ENCODE measurements around the gene LPP.

Gene LPP

DNA sequence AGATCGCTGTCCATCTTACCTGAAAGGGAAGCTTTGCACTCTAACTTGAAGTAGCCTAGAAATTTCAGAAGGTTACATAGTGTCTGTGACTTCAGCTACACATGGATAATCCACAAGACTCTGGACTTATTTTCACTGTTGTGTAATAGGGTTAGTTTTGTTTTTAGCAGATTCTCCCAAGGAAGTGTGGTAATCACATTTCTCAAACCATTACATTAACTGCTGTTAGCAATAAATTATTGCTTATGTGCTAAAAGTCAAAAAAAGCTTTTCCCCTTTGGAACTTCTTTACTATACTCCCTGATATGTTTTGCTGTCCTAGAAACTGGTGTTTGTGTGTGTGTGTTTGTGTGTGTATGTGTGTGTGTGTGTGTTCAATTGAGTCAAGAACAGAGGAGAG lies 666.0 kb downstream of the LPP start:
- DNase-seq (ENCODE audit: low read depth) = no peak
- in situ Hi-C loops (cut with HindIII; ENCODE audit: low sequenced_read_pairs) = loop anchor here (5.0 kb wide), 1 partner anchor 47 kb away; no protein-coding TSS in a partner anchor
- TF ChIP-seq, protein P1, sequence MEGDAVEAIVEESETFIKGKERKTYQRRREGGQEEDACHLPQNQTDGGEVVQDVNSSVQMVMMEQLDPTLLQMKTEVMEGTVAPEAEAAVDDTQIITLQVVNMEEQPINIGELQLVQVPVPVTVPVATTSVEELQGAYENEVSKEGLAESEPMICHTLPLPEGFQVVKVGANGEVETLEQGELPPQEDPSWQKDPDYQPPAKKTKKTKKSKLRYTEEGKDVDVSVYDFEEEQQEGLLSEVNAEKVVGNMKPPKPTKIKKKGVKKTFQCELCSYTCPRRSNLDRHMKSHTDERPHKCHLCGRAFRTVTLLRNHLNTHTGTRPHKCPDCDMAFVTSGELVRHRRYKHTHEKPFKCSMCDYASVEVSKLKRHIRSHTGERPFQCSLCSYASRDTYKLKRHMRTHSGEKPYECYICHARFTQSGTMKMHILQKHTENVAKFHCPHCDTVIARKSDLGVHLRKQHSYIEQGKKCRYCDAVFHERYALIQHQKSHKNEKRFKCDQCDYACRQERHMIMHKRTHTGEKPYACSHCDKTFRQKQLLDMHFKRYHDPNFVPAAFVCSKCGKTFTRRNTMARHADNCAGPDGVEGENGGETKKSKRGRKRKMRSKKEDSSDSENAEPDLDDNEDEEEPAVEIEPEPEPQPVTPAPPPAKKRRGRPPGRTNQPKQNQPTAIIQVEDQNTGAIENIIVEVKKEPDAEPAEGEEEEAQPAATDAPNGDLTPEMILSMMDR (IDR thresholded peaks at IDR 0.05; ENCODE audit: low read depth, low read length, missing control alignments) = no peak
- H3K4me3 ChIP-seq (ENCODE audit: low read depth, low read length) = no peak overlapping the region

DNA sequence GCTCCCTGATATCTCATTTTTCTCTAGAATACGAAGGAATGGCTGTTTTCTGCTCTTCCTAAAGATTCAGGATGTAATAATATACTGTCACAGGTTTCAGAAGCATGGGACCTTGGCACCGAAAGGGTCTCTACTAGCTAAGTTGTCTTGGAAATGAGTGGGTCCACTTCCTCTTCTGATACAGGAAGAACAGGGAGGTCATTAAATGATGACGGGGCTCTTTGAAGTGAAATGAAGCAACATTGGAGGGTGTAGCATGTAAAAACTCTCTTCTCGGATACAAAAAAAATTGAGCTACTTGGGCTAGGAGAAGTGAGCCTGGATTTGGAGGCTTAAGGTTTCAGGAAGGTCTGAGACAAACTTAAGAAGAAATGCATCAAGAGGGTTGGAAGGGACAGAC lies 668.0 kb downstream of the LPP start:
- no peak overlapping the region for H3K4me3 ChIP-seq (ENCODE audit: low read depth, low read length)
- in situ Hi-C loops (cut with HindIII; ENCODE audit: low sequenced_read_pairs) = no loop called here
- DNase-seq (ENCODE audit: low read depth) = no peak
- TF ChIP-seq, protein P1 (IDR thresholded peaks at IDR 0.05; ENCODE audit: low read depth, low read length, missing control alignments) = no peak

DNA sequence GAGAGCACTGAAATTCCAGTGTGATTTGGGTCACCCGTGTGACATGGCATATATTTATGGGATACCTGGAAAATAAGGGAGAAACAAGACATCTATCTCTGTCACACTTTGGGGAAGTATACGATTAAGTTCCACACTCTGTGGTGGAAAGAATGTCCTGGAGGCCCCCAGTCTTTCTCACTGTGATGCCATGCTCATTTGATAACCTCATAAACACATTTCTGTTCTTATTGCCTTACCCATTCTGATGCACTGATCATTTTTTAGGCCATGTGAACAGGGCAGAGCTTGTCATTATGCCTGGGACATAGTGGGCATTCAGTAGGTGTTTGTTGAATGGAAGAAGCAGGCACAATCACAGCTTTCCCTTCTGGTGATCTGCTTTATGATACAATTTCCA lies 668.5 kb downstream of the LPP start:
- no peak for DNase-seq (ENCODE audit: low read depth)
- in situ Hi-C loops (cut with HindIII; ENCODE audit: low sequenced_read_pairs) = no loop called here
- no peak overlapping the region for H3K4me3 ChIP-seq (ENCODE audit: low read depth, low read length)
- TF ChIP-seq, protein P1 (IDR thresholded peaks at IDR 0.05; ENCODE audit: low read depth, low read length, missing control alignments) = no peak

DNA sequence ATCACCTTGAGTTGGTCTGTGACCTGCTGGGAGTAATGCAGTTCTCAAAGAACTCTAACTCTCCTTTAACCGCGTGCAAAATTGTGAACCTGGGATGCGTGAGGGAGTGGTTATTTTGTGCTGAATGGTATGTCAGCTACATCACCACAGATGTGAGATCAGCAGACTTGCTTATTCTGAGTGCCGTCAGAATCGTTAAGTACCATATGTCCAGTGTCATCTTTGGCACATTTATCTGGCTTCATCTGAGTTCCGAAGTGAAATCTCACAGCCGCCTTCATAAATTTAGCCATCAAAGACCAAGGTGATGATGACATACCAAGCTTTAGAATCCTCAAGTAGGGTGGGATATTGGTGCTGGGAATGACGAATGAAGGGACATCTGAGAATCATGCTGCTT lies 670.6 kb downstream of the LPP start:
- H3K4me3 ChIP-seq (ENCODE audit: low read depth, low read length) = no peak overlapping the region
- no peak for DNase-seq (ENCODE audit: low read depth)
- TF ChIP-seq, protein P1 (IDR thresholded peaks at IDR 0.05; ENCODE audit: low read depth, low read length, missing control alignments) = no peak
- in situ Hi-C loops (cut with HindIII; ENCODE audit: low sequenced_read_pairs) = no loop called here

DNA sequence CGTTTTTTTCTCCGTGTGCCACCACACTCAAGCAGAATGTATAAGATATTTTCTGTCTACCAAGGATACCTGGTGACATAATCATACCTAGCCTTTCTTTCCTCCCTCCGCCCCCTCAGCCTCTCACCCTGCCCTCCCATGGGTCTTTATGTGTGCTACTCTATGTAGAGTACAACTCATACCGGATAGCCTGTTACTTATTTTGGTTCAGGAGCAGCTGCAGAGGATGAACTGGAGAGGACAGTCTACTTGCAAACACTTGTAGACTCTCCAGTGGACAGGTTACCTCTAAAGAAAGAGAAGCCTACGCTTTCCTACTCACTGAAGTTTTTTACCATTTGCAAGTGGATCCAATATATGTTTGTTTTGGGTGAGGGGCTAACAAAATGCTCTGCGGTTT lies 671.9 kb downstream of the LPP start:
- no peak overlapping the region for H3K4me3 ChIP-seq (ENCODE audit: low read depth, low read length)
- TF ChIP-seq, protein P1 (IDR thresholded peaks at IDR 0.05; ENCODE audit: low read depth, low read length, missing control alignments) = no peak
- DNase-seq (ENCODE audit: low read depth) = no peak
- in situ Hi-C loops (cut with HindIII; ENCODE audit: low sequenced_read_pairs) = no loop called here

DNA sequence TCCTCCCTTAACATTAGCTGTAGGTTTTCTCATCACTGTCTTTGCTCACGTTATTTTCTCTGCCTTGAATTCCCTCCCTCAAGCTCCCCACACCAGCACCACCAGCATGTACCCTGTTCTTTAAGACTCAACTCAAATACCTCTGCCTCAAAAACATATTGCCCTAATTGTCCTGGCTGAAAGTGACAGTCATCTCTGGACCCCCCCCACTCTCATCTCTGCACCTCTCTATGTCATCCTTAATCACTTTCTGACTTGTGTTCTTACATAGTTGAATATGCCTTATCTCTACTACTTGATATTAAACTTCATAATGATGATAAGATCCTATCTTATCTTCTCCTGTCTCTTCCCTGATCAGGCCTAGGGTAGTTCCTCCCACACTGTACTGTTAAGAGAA lies 672.6 kb downstream of the LPP start:
- no peak overlapping the region for H3K4me3 ChIP-seq (ENCODE audit: low read depth, low read length)
- TF ChIP-seq, protein P1 (IDR thresholded peaks at IDR 0.05; ENCODE audit: low read depth, low read length, missing control alignments) = no peak
- DNase-seq (ENCODE audit: low read depth) = no peak
- in situ Hi-C loops (cut with HindIII; ENCODE audit: low sequenced_read_pairs) = no loop called here

DNA sequence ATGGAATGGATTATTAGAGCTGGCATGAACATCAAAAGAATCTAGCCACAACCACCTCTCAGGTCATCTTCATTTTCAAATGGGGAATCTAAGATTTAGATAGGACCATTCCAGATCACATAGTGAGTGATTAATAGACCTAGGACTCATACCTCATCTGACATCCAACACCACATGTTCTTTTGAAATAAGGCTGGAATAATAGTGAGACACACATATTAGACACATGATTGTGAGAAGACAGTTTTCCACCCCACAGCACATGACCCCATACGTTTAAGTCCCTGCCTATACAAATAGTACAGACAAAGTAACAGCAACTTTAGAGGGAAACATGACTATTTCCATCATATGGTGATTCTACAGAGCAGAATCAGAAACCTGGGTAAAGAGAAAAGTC lies 673.1 kb downstream of the LPP start:
- DNase-seq (ENCODE audit: low read depth) = no peak
- in situ Hi-C loops (cut with HindIII; ENCODE audit: low sequenced_read_pairs) = no loop called here
- no peak overlapping the region for H3K4me3 ChIP-seq (ENCODE audit: low read depth, low read length)
- TF ChIP-seq, protein P1 (IDR thresholded peaks at IDR 0.05; ENCODE audit: low read depth, low read length, missing control alignments) = no peak
